Stimulated activated naive CD8-positive, alpha-beta T cell treated with anti-CD3 and anti-CD28 coated beads, Interleukin-15, Interleukin-2, amounts not matched to agents 100 ng/mL and 50 ng/mL, for 24 hours (primary cell): Measurements from ENCODE around the gene APIP.
A peak's percentile ranks its signal among the peaks of the same experiment; 100 is the strongest.

Experiments used
- H3K27ac Mint-ChIP-seq: one replicate; pipeline ENCODE4 v1.8.0; 2021; ENCODE audit warnings: mild to moderate bottlenecking, mixed read lengths
- H3K27me3 Mint-ChIP-seq: one replicate; pipeline ENCODE4 v1.8.0; 2021; ENCODE audit warnings: mixed read lengths
- H3K36me3 Mint-ChIP-seq: one replicate; pipeline ENCODE4 v1.8.0; 2021; ENCODE audit warnings: low read depth, mixed read lengths
- H3K4me1 Mint-ChIP-seq: one replicate; pipeline ENCODE4 v1.8.0; 2021; ENCODE audit warnings: low read depth, mixed read lengths
- H3K4me3 Mint-ChIP-seq: one replicate; pipeline ENCODE4 v1.8.0; 2021; ENCODE audit warnings: mild to moderate bottlenecking, mixed read lengths
- H3K9me3 Mint-ChIP-seq: one replicate; pipeline ENCODE4 v1.8.0; 2021; ENCODE audit warnings: mixed read lengths

The APIP gene

DNA sequence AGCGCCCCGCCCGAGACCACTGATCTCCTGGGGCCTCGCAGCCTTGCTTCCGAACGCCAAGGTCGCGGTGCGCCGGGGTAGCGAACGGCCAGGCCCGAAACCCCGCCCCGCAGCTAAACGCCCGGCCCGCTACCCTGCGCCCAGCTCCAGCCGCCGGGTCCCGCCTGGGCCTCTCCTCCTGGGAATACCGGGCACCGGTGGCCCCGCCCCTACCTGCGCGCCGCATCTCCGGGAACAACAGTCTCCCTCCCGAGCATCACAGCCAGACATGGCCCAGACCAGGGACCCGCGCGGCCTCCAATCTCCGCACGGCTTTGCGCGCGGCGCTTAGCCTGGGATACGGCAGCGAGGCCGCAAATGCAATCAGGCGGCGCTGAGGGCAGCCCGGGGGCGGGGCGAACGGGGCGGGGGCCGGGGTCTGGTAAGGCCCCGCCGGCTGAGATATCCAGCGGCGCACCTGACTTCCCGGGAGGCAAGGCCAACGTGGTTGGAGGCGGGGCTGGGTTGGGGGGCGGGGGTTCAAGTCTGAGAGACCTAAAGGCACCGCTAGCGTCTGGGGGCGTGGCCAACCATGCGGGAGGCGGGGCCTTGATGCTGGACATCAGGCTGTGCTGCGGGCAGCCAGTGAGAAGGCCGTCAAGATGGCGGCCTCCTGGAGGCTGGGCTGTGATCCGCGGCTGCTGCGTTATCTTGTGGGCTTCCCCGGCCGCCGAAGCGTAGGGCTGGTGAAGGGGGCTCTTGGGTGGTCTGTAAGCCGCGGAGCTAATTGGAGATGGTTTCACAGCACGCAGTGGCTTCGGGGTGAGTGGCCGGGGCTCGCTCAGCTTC is at the start of gene APIP, which contains the start of gene PDHX:
Gene APIP, minus strand, starts transcription at position 365 of the 828 bp plus-strand sequence. Its CDS starts 95 bp downstream, at position 270.
Gene PDHX, plus strand, starts transcription at position 604 of the 828 bp plus-strand sequence. Its CDS starts 38 bp downstream, at position 642.
- Mint-ChIP-seq H3K4me1 (peaks cover 36% of the 10 kb centered on the region), H3K4me3 (peak within 1 kb of the TSS; percentile 98), H3K27ac (peak within 1 kb of the TSS; percentile 97), H3K27me3 (no peaks in the 10 kb centered on the region), H3K36me3 (peaks cover 18% of the 10 kb centered on the region), H3K9me3 (peaks cover 5% of the 10 kb centered on the region)

- H3K4me1 Mint-ChIP-seq = no peaks in the 10 kb centered on the region
These were observed 48.6 kb upstream of the APIP start for GRCh38 chr11:34964610-34965331.

GRCh38 chr11:34963351-34963750 is 47.2 kb upstream of the APIP start:
- H3K27ac Mint-ChIP-seq = no peak overlapping the region
- H3K36me3 Mint-ChIP-seq = peaks cover 54% of the 10 kb centered on the region
- H3K4me1 Mint-ChIP-seq = no peaks in the 10 kb centered on the region
- no peak overlapping the region for H3K4me3 Mint-ChIP-seq
- no peaks in the 10 kb centered on the region for H3K9me3 Mint-ChIP-seq
- no peaks in the 10 kb centered on the region for H3K27me3 Mint-ChIP-seq

More at GRCh38 chr11:34964610-34965331, 48.6 kb upstream of the APIP start:
- no peak overlapping the region for H3K4me3 Mint-ChIP-seq
- H3K27ac Mint-ChIP-seq = no peak overlapping the region
- peaks cover 54% of the 10 kb centered on the region for H3K36me3 Mint-ChIP-seq
- no peaks in the 10 kb centered on the region for H3K27me3 Mint-ChIP-seq
- no peaks in the 10 kb centered on the region for H3K9me3 Mint-ChIP-seq

DNA sequence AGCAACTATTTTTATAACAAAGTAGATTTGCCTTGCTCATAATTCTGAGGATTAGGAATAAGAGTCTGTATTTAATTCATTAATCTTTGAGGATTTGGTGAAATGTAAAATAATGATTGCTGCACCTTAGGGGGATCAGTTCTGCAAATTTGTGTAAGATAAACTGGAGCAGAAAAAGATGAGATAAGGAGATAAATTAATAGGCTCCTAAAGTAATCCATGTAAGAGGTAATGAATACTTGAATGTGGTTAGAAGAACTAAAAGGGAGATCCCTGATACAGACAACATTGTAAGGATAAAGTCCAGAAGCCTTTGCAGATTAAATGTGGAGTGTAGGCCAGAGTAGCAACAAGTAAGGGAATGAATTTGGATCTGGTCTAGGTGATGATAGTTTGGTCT is 45.9 kb upstream of the APIP start:
- peaks cover 47% of the 10 kb centered on the region for H3K36me3 Mint-ChIP-seq

DNA sequence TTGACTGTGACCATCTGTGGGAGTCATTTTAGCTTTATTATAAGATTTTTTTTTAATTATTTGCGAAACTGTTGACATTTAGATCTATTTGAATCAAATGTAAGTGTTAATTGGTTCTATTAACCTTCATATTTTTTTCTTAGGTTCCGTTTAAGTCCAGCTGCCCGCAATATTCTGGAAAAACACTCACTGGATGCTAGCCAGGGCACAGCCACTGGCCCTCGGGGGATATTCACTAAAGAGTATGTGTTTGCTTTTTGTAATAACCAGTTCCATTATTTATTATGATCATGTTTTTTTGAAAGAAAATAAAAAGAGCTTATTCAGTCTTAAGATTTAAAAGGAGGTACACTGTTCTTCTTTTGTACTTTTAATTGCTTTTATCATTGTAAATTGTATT is 44.1 kb upstream of the APIP start:
- Mint-ChIP-seq H3K36me3 (peaks cover 40% of the 10 kb centered on the region), H3K27ac (no peak overlapping the region)

More for the DNA sequence above, 45.9 kb upstream of the APIP start:
- Mint-ChIP-seq H3K4me1 (no peaks in the 10 kb centered on the region), H3K4me3 (no peak overlapping the region), H3K27ac (no peak overlapping the region), H3K27me3 (no peaks in the 10 kb centered on the region), H3K9me3 (no peaks in the 10 kb centered on the region)

GRCh38 chr11:34959770-34960169 is 43.6 kb upstream of the APIP start:
- Mint-ChIP-seq H3K4me3 (no peak overlapping the region), H3K27me3 (no peaks in the 10 kb centered on the region), H3K4me1 (no peaks in the 10 kb centered on the region), H3K36me3 (peaks cover 40% of the 10 kb centered on the region), H3K27ac (no peak overlapping the region), H3K9me3 (no peaks in the 10 kb centered on the region)

More for the DNA sequence above, 44.1 kb upstream of the APIP start:
- no peaks in the 10 kb centered on the region for H3K27me3 Mint-ChIP-seq
- H3K4me3 Mint-ChIP-seq = no peak overlapping the region
- H3K4me1 Mint-ChIP-seq = no peaks in the 10 kb centered on the region
- H3K9me3 Mint-ChIP-seq = no peaks in the 10 kb centered on the region

- no peak overlapping the region for H3K4me3 Mint-ChIP-seq
- no peaks in the 10 kb centered on the region for H3K27me3 Mint-ChIP-seq
- H3K4me1 Mint-ChIP-seq = peaks cover 4% of the 10 kb centered on the region
- no peak overlapping the region for H3K27ac Mint-ChIP-seq
- peaks cover 39% of the 10 kb centered on the region for H3K36me3 Mint-ChIP-seq
- H3K9me3 Mint-ChIP-seq = no peaks in the 10 kb centered on the region
These were observed 41.4 kb upstream of the APIP start for GRCh38 chr11:34957606-34958005.

DNA sequence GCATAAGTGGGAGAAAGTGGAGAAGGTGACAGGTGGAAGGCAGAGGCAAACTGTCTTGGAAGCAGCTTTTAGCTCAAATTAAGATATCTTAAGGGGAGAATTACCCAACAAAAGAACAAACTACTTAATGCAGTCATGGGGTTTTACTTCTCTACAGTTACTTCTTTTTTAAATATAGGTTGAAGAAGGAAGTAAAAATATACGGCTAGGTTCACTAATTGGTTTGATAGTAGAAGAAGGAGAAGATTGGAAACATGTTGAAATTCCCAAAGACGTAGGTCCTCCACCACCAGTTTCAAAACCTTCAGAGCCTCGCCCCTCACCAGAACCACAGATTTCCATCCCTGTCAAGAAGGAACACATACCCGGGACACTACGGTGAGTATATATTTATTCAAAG is 41.0 kb upstream of the APIP start:
- peaks cover 4% of the 10 kb centered on the region for H3K4me1 Mint-ChIP-seq
- H3K27me3 Mint-ChIP-seq = no peaks in the 10 kb centered on the region
- H3K36me3 Mint-ChIP-seq = peaks cover 38% of the 10 kb centered on the region
- H3K4me3 Mint-ChIP-seq = no peak overlapping the region
- no peaks in the 10 kb centered on the region for H3K9me3 Mint-ChIP-seq
- no peak overlapping the region for H3K27ac Mint-ChIP-seq

DNA sequence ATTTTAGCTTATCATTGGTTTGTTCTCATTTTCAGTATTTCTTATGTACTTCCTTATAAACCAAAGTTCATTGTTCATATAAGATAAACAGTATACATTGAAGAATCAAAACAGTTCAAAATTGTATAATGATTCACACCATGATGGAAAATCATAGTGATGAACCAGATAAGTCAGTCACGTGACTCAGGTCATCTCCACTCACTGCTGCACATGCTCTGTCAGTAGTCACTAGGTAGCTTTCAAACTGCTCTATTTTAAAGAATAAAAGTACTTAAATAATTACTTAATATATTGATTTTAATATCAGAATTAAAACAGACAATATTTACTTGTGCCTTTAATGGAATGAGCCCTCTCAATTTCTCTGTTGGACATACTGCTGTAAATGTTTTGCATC is 37.8 kb upstream of the APIP start:
- H3K4me3 Mint-ChIP-seq = no peak overlapping the region
- no peaks in the 10 kb centered on the region for H3K27me3 Mint-ChIP-seq
- peaks cover 16% of the 10 kb centered on the region for H3K36me3 Mint-ChIP-seq
- peaks cover 4% of the 10 kb centered on the region for H3K4me1 Mint-ChIP-seq
- H3K27ac Mint-ChIP-seq = no peak overlapping the region
- H3K9me3 Mint-ChIP-seq = no peaks in the 10 kb centered on the region

DNA sequence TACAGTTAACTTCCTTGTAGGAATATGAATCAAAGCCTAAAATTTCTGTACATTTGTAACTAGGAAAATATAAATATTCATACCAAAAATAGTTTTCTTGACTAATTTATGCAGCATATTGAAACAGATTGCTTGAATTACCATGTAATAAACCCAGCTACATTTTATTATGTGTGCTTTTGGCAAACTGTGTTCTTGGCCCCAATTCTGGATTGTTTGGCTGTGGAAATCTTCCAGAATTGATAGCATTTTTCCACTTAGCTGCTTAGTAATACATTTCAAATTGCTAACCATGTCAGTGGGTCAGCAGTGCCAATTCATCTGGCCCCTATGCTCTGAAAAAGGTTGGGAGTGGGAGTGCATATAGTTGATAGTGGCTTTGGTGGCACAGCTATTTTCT is 32.5 kb upstream of the APIP start:
- Mint-ChIP-seq H3K36me3 (peaks cover 22% of the 10 kb centered on the region), H3K27me3 (no peaks in the 10 kb centered on the region), H3K27ac (no peak overlapping the region), H3K4me1 (peaks cover 20% of the 10 kb centered on the region), H3K4me3 (no peak overlapping the region), H3K9me3 (no peaks in the 10 kb centered on the region)

DNA sequence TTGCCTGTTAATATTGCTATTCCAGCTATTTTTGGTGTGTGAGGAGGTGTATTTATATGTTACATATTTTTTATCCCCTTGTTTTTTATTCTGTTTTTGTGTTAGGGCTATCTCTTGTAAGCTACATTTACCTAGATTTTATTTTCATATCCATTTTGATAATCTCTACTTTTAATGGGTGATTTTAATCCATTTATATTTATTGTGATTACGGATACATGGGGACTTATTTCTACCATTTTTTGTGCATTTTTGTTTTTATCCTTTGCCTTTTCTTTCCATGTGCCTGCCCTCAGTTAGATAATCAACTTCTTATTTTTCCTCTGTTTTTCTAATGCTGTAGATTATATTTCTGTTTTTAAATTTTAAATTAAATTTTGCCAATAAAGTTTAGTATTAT is 28.5 kb upstream of the APIP start:
- peaks cover 23% of the 10 kb centered on the region for H3K4me1 Mint-ChIP-seq
- no peak overlapping the region for H3K4me3 Mint-ChIP-seq
- no peaks in the 10 kb centered on the region for H3K9me3 Mint-ChIP-seq
- no peaks in the 10 kb centered on the region for H3K27me3 Mint-ChIP-seq
- H3K27ac Mint-ChIP-seq = no peak overlapping the region
- peaks cover 24% of the 10 kb centered on the region for H3K36me3 Mint-ChIP-seq

DNA sequence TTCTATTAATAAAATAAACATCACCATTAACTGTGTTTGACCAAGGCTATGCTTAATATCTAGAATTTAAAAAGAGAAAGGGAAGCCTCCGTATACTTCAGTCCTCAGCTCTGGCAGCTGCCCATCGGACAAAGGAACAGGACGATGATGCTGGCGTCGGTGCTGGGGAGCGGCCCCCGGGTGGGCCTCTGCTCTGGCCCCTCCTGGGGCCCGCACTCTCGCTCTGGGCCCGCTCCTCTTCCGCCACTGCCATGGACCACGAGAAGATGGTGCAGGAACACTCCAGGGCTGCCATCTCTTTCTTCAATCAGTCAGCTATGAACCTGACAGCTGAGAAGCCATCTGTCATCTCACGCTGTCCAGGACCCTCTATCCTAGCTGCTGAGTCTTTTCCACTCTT is 25.5 kb upstream of the APIP start:
- Mint-ChIP-seq H3K4me3 (no peak overlapping the region), H3K9me3 (no peaks in the 10 kb centered on the region), H3K36me3 (peaks cover 19% of the 10 kb centered on the region), H3K27me3 (no peaks in the 10 kb centered on the region), H3K4me1 (peaks cover 24% of the 10 kb centered on the region), H3K27ac (no peak overlapping the region)

DNA sequence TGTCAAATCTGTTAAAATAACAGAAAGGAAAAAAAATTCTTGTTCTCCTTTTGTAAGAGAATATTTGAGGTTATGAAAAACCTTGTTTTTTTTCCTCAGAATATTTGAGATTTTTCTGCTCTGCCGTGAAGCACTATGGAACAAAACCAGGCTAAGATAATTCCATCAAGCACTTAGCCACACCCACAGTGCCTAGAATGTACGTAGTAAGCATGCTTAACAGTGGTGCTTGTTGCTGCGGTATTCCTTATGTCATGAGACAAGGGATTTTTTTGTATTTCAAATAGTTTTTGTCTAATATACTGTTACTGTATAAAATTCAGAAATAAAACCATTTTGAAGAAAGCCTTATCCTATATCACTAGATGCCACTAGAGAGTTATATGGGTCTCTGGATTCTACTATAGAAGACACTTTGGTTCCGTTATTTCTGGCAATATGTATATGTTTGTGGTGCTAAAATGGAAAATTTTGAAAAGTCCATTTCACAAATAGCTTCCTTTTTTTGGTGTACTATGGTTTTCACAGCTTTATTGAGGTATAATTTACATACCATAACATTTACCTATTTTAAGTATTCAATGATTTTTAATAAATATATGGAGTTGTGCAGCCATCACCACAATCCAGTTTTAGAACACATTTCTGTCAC is 24.0 kb upstream of the APIP start:
- Mint-ChIP-seq H3K4me3 (no peak overlapping the region), H3K27me3 (no peaks in the 10 kb centered on the region), H3K27ac (no peak overlapping the region), H3K36me3 (peaks cover 22% of the 10 kb centered on the region), H3K9me3 (no peaks in the 10 kb centered on the region), H3K4me1 (peaks cover 27% of the 10 kb centered on the region)

DNA sequence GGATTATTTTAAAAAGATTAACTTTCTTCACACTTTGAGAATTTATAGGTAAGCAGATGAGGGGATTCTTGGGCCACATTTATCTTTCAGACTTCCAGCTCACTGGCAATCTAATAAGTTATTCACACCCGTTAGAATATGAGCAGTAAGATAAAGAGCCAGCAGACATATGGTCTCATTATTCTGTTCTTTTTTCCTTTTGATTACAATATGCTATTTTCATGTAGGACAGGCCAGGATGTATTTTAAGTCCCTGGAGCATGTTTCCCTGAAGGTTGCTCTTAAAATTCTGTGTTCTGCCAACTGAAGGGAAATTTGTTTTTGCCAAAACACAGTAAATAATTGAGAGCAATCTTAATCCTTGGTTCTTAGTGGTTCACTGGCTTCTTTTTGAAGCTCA is 22.4 kb upstream of the APIP start:
- H3K4me1 Mint-ChIP-seq = peaks cover 26% of the 10 kb centered on the region
- no peaks in the 10 kb centered on the region for H3K9me3 Mint-ChIP-seq
- no peak overlapping the region for H3K27ac Mint-ChIP-seq
- no peak overlapping the region for H3K4me3 Mint-ChIP-seq
- no peaks in the 10 kb centered on the region for H3K27me3 Mint-ChIP-seq
- H3K36me3 Mint-ChIP-seq = peaks cover 20% of the 10 kb centered on the region
